Large intestine (tissue), 3 donors: Measurements from ENCODE around the gene ANKFY1. TPM values are rescaled to one million over a fixed set of nuclear protein-coding genes. Genes with fewer than 3 reads are reported as not detected.
A peak's percentile ranks its signal among the peaks of the same experiment; 100 is the strongest.

ENCODE experiments used
- DNase-seq, 2 donors: peaks; one replicate each; pipeline versions ENCODE4 v3.0.0 to v3.0.0-alpha.2; 2013
- H3K27ac ChIP-seq: one replicate; pipeline ENCODE4 v1.5.1; 2013; ENCODE audit warnings: low read length
- H3K27me3 ChIP-seq: 2 replicates; pipeline ENCODE4 v1.6.1; 2013; ENCODE audit warnings: low read length; ENCODE audit not compliant: control insufficient read depth, insufficient read depth
- H3K36me3 ChIP-seq: 2 replicates; pipeline ENCODE4 v1.6.1; 2013; ENCODE audit warnings: low read length; ENCODE audit not compliant: control insufficient read depth, insufficient read depth
- H3K4me1 ChIP-seq: one replicate; pipeline ENCODE4 v1.6.1; 2013; ENCODE audit warnings: low read length; ENCODE audit not compliant: control insufficient read depth, insufficient read depth
- H3K4me3 ChIP-seq: one replicate; pipeline ENCODE4 v1.5.1; 2013; ENCODE audit warnings: low read length
- H3K9me3 ChIP-seq: one replicate; pipeline ENCODE4 v1.6.1; 2013; ENCODE audit warnings: mild to moderate bottlenecking, low read depth, low read length, moderate library complexity; ENCODE audit not compliant: control insufficient read depth
- whole genome bisulfite sequencing: methylation state at CpG from one replicate; pipeline ENCODE4 v1.1.5; 2013; ENCODE audit warnings: low lambda C conversion rate; ENCODE audit not compliant: insufficient coverage; 5-methylcytosine and 5-hydroxymethylcytosine counted together
- polyA plus RNA-seq: library from polyadenylated mRNA; unstranded; fragments of 120-200 nt; gene quantifications from one replicate; pipeline ENCODE4 v1.2.1, GENCODE V29; 2013

ANKFY1 gene
- polyA plus RNA-seq, 1 donor, result 38.7 TPM

- Histone ChIP-seq H3K27me3 (no peaks in the 10 kb centered on the region), H3K9me3 (no peaks in the 10 kb centered on the region), H3K36me3 (peaks cover 19% of the 10 kb centered on the region), H3K4me3 (no peak overlapping the region), H3K4me1 (peaks cover 15% of the 10 kb centered on the region), H3K27ac (peak overlapping the region; percentile 66)
- DNase-seq, result no peak
- no CpG with 5 or more reads among the region's 4 CpGs for WGBS
Observed at GRCh38 chr17:4221163-4221562, 42.6 kb downstream of the ANKFY1 start.

- peak; percentile 88 to 91 for DNase-seq
- peaks cover 18% of the 10 kb centered on the region for H3K36me3 ChIP-seq
- WGBS, result 36% methylated on average over 3 of the region's 7 CpGs
Observed at GRCh38 chr17:4220655-4221054, 43.1 kb downstream of the ANKFY1 start.

GRCh38 chr17:4219241-4219640, 44.5 kb downstream of the ANKFY1 start:
- no peak overlapping the region for H3K27ac ChIP-seq
- WGBS, result no CpG with 5 or more reads among the region's 3 CpGs
- DNase-seq, result no peak
- H3K4me1 ChIP-seq, result peaks cover 15% of the 10 kb centered on the region
- no peak overlapping the region for H3K4me3 ChIP-seq
- H3K27me3 ChIP-seq, result no peaks in the 10 kb centered on the region
- H3K9me3 ChIP-seq, result no peaks in the 10 kb centered on the region
- peaks cover 17% of the 10 kb centered on the region for H3K36me3 ChIP-seq

More at GRCh38 chr17:4220655-4221054, 43.1 kb downstream of the ANKFY1 start:
- Histone ChIP-seq H3K4me3 (no peak overlapping the region), H3K4me1 (peaks cover 15% of the 10 kb centered on the region), H3K9me3 (no peaks in the 10 kb centered on the region), H3K27ac (peak overlapping the region; percentile 66), H3K27me3 (no peaks in the 10 kb centered on the region)

GRCh38 chr17:4215882-4216570, 47.8 kb downstream of the ANKFY1 start:
- 80% methylated on average over 1 of the region's 6 CpGs for WGBS
- no peak overlapping the region for H3K27ac ChIP-seq
- H3K4me3 ChIP-seq, result no peak overlapping the region
- H3K9me3 ChIP-seq, result no peaks in the 10 kb centered on the region
- peaks cover 21% of the 10 kb centered on the region for H3K36me3 ChIP-seq
- no peaks in the 10 kb centered on the region for H3K27me3 ChIP-seq
- H3K4me1 ChIP-seq, result peaks cover 10% of the 10 kb centered on the region
- no peak for DNase-seq

- H3K27ac ChIP-seq, result no peak overlapping the region
- H3K4me1 ChIP-seq, result no peaks in the 10 kb centered on the region
- H3K36me3 ChIP-seq, result peaks cover 30% of the 10 kb centered on the region
- DNase-seq, result no peak
- H3K9me3 ChIP-seq, result no peaks in the 10 kb centered on the region
- 95% methylated on average over 4 of the region's 6 CpGs for WGBS
- H3K27me3 ChIP-seq, result no peaks in the 10 kb centered on the region
- H3K4me3 ChIP-seq, result no peak overlapping the region
Observed at GRCh38 chr17:4214157-4214556, 49.6 kb downstream of the ANKFY1 start.

GRCh38 chr17:4209611-4210010, 54.2 kb downstream of the ANKFY1 start:
- no peak for DNase-seq
- no peaks in the 10 kb centered on the region for H3K4me1 ChIP-seq
- H3K4me3 ChIP-seq, result no peak overlapping the region
- H3K36me3 ChIP-seq, result peaks cover 59% of the 10 kb centered on the region
- no peak overlapping the region for H3K27ac ChIP-seq
- WGBS, result 100% methylated on average over 3 of the region's 7 CpGs
- H3K27me3 ChIP-seq, result no peaks in the 10 kb centered on the region
- H3K9me3 ChIP-seq, result no peaks in the 10 kb centered on the region

GRCh38 chr17:4208238-4208637, 55.5 kb downstream of the ANKFY1 start:
- WGBS, result no CpG with 5 or more reads among the region's 4 CpGs
- no peak for DNase-seq
- H3K27me3 ChIP-seq, result no peaks in the 10 kb centered on the region
- no peak overlapping the region for H3K4me3 ChIP-seq
- no peak overlapping the region for H3K27ac ChIP-seq
- peaks cover 60% of the 10 kb centered on the region for H3K36me3 ChIP-seq
- H3K4me1 ChIP-seq, result no peaks in the 10 kb centered on the region
- H3K9me3 ChIP-seq, result no peaks in the 10 kb centered on the region

- Histone ChIP-seq H3K4me1 (no peaks in the 10 kb centered on the region), H3K36me3 (peaks cover 56% of the 10 kb centered on the region), H3K4me3 (no peak overlapping the region), H3K27ac (no peak overlapping the region), H3K9me3 (no peaks in the 10 kb centered on the region), H3K27me3 (no peaks in the 10 kb centered on the region)
- WGBS, result 100% methylated on average over 1 of the region's 10 CpGs
- DNase-seq, result no peak
Observed at GRCh38 chr17:4206962-4207361, 56.8 kb downstream of the ANKFY1 start.

- Histone ChIP-seq H3K36me3 (peaks cover 57% of the 10 kb centered on the region), H3K4me3 (no peak overlapping the region), H3K9me3 (no peaks in the 10 kb centered on the region), H3K4me1 (no peaks in the 10 kb centered on the region), H3K27me3 (no peaks in the 10 kb centered on the region), H3K27ac (no peak overlapping the region)
- 100% methylated on average over 1 of the region's 4 CpGs for WGBS
- DNase-seq, result no peak
Observed at GRCh38 chr17:4205917-4206316, 57.9 kb downstream of the ANKFY1 start.

GRCh38 chr17:4204710-4205173, 59.0 kb downstream of the ANKFY1 start:
- peak; percentile 42 to 63 for DNase-seq
- WGBS, result no CpG with 5 or more reads among the region's 6 CpGs
- Histone ChIP-seq H3K9me3 (no peaks in the 10 kb centered on the region), H3K27ac (peak overlapping the region; percentile 42), H3K27me3 (no peaks in the 10 kb centered on the region), H3K4me1 (no peaks in the 10 kb centered on the region), H3K4me3 (no peak overlapping the region), H3K36me3 (peaks cover 55% of the 10 kb centered on the region)

GRCh38 chr17:4204190-4204589, 59.6 kb downstream of the ANKFY1 start:
- Histone ChIP-seq H3K4me1 (no peaks in the 10 kb centered on the region), H3K27me3 (no peaks in the 10 kb centered on the region), H3K4me3 (no peak overlapping the region), H3K9me3 (no peaks in the 10 kb centered on the region), H3K27ac (peak overlapping the region; percentile 32), H3K36me3 (peaks cover 50% of the 10 kb centered on the region)
- 80% methylated on average over 1 of the region's 6 CpGs for WGBS
- DNase-seq, result no peak
